ENCODE measurements around the gene COL6A1. TPM values are rescaled to one million over a fixed set of nuclear protein-coding genes. Genes with fewer than 3 reads are reported as not detected.

The COL6A1 gene, protein sequence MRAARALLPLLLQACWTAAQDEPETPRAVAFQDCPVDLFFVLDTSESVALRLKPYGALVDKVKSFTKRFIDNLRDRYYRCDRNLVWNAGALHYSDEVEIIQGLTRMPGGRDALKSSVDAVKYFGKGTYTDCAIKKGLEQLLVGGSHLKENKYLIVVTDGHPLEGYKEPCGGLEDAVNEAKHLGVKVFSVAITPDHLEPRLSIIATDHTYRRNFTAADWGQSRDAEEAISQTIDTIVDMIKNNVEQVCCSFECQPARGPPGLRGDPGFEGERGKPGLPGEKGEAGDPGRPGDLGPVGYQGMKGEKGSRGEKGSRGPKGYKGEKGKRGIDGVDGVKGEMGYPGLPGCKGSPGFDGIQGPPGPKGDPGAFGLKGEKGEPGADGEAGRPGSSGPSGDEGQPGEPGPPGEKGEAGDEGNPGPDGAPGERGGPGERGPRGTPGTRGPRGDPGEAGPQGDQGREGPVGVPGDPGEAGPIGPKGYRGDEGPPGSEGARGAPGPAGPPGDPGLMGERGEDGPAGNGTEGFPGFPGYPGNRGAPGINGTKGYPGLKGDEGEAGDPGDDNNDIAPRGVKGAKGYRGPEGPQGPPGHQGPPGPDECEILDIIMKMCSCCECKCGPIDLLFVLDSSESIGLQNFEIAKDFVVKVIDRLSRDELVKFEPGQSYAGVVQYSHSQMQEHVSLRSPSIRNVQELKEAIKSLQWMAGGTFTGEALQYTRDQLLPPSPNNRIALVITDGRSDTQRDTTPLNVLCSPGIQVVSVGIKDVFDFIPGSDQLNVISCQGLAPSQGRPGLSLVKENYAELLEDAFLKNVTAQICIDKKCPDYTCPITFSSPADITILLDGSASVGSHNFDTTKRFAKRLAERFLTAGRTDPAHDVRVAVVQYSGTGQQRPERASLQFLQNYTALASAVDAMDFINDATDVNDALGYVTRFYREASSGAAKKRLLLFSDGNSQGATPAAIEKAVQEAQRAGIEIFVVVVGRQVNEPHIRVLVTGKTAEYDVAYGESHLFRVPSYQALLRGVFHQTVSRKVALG
- total RNA-seq, result 1,285 and 1,468 TPM in 2 replicates

DNA sequence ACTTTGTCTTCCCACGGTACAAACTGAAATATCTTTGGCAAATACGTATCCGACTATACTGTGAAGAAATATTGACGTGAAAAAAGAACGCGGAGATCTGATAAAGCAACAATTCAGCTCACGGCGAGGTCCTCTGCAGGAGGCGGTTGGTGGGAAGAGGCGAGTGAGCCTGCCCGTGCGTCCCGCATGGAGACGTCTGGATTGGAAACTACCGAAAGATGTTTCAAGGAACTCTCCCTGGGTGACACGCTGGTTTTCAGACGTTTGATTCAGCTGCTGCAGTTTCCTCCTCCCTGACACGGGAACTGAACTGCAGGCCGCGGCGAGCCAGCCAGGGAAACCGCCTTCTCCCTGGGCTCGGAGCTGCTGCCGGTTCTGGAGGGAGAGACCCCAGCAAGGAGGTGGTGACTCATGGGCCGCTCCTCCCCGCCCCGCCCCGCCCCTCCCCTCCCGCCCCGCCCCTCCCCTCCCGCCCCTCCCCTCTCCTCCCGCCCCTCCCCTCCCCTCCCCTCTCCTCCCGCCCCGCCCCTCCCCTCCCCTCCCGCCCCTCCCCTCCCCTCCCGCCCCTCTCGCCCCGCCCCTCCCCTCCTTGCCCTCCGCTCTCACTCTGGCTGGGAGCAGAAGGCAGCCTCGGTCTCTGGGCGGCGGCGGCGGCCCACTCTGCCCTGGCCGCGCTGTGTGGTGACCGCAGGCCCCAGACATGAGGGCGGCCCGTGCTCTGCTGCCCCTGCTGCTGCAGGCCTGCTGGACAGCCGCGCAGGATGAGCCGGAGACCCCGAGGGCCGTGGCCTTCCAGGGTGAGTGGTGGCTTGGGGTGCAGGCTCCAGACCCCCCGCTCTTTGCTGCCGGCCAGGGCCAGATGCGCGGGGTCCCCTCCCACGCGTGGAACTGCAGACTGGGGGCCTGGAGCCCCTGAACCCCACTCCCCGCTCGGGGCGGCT lies at the start of gene COL6A1:
Gene COL6A1, plus strand, starts transcription at position 620 of the 941 bp plus-strand sequence. Its CDS starts 81 bp downstream, at position 701.

Other genes with a start within 250 kb of the COL6A1 start
- 1,072 and 1,206 TPM in 2 replicates for gene COL6A2, start 116.3 kb downstream of the COL6A1 start, total RNA-seq
- gene FTCD, start 173.8 kb downstream of the COL6A1 start, total RNA-seq, result 0.11 TPM in 1 of 2 replicates, not detected in the other
- gene SPATC1L, start 202.7 kb downstream of the COL6A1 start, total RNA-seq, result 2.4 and 4.7 TPM in 2 replicates
- 53.6 and 59.7 TPM in 2 replicates for gene LSS, start 247.0 kb downstream of the COL6A1 start, total RNA-seq